Measurements from ENCODE around the gene ACSBG1. TPM values are rescaled to one million over a fixed set of nuclear protein-coding genes. Genes with fewer than 3 reads are reported as not detected.

The ACSBG1 gene
- total and polyA plus RNA-seq, 2 of the 8 experiments (the other 6 are each of a cell fraction or from before 2014, with no cell fraction given), result 5.4 to 7.1 TPM

- Histone ChIP-seq H3K4ac (replicated peaks; ENCODE audit: insufficient read length, low read depth, low read length) (no peak overlapping the region), H3K56ac (replicated peaks; ENCODE audit: insufficient read length, low read depth, low read length) (no peak overlapping the region), H4K5ac (ENCODE audit: insufficient read length, low read depth, low read length) (no peak overlapping the region), H2BK5ac (ENCODE audit: low read depth, low read length) (no peak overlapping the region), H4K8ac (ENCODE audit: extremely low read depth, insufficient read depth, low read length) (peak overlapping the region; percentile 19; the same call in 1 of the 2 replicates), H3K79me1 (ENCODE audit: low read depth, low read length) (no peaks in the 10 kb centered on the region), H3K4me3 (ENCODE audit: extremely low read depth in 1 of 4, insufficient read depth in 2 of 4, low read depth in 3 of 4, low read length in 4 of 4) (no peak overlapping the region), H3K79me2 (ENCODE audit: control insufficient read depth in 1 of 2, insufficient read depth in 2 of 2, low read length in 2 of 2) (no peaks in the 10 kb centered on the region), H3K4me1 (replicated peaks in 1 of 4; ENCODE audit: control insufficient read depth in 3 of 4, insufficient read depth in 4 of 4, low read length in 3 of 4) (no peaks in the 10 kb centered on the region), H2BK15ac (ENCODE audit: low read length) (no peak overlapping the region), H3K9ac (replicated peaks in 1 of 4; ENCODE audit: extremely low read depth in 1 of 4, low read depth in 3 of 4, low read length in 3 of 4) (no peak overlapping the region), H3K27ac (ENCODE audit: low read depth, low read length) (no peak overlapping the region), H3K9me3 (ENCODE audit: insufficient read depth in 2 of 2, low read depth in 1 of 2, low read length in 1 of 2) (no peaks in the 10 kb centered on the region), H2BK120ac (replicated peaks; ENCODE audit: low read depth, low read length) (no peak overlapping the region), H3K23me2 (ENCODE audit: low read depth, low read length) (no peaks in the 10 kb centered on the region), H3K23ac (ENCODE audit: insufficient read length) (no peak overlapping the region), H3K27me3 (replicated peaks in 1 of 4; ENCODE audit: control insufficient read depth in 3 of 4, extremely low read depth in 1 of 4, insufficient read depth in 3 of 4, low read length in 3 of 4) (no peaks in the 10 kb centered on the region), H3K18ac (ENCODE audit: extremely low read depth, low read length) (no peak overlapping the region), H4K20me1 (replicated peaks in 1 of 2; ENCODE audit: control insufficient read depth in 1 of 2, insufficient read depth in 2 of 2, low read length in 2 of 2) (no peaks in the 10 kb centered on the region), H3K14ac (ENCODE audit: insufficient read length) (no peak overlapping the region), H2AK5ac (ENCODE audit: low read depth, low read length) (no peak overlapping the region), H2BK12ac (ENCODE audit: low read depth, low read length) (no peak overlapping the region), H3K36me3 (ENCODE audit: control insufficient read depth in 2 of 4, insufficient read depth in 4 of 4, low read length in 3 of 4) (no peaks in the 10 kb centered on the region), H3K4me2 (ENCODE audit: insufficient read depth in 1 of 2, low read depth in 2 of 2, low read length in 2 of 2) (no peak overlapping the region), H2BK20ac (ENCODE audit: low read length) (no peak overlapping the region), H2AFZ (ENCODE audit: low read length) (no peak overlapping the region), H4K91ac (replicated peaks; ENCODE audit: insufficient read length, low read length) (no peak overlapping the region)
- CTCF ChIA-PET (ENCODE audit: partially characterized antibody), result interaction anchor here (0.8 to 10.9 kb wide), 18 partner anchors 12 to 293 kb away, joined by 3 to 239 read pairs (median 9); partner anchors contain the start of genes ACSBG1 and CIB2
- FAIRE-seq (no peak), DNase-seq (ENCODE audit: low read depth in 1 of 2, low spot score in 2 of 2) (peak in 1 of 2 experiments; percentile 38)
- POLR2A ChIA-PET (ENCODE audit: partially characterized antibody), result no interaction called here
- TF ChIP-seq KDM1A (IDR thresholded peaks at IDR 0.05; ENCODE audit: borderline replicate concordance, low read length) (no peak), ATF2 (IDR thresholded peaks at IDR 0.05; ENCODE audit: low read length) (no peak), SAP30 (IDR thresholded peaks at IDR 0.05; ENCODE audit: insufficient read depth, insufficient replicate concordance, low read length) (no peak), SP1 (IDR thresholded peaks at IDR 0.05; ENCODE audit: low read depth, low read length) (no peak), KDM5A (IDR thresholded peaks at IDR 0.05; ENCODE audit: low read length) (no peak), JUND (IDR thresholded peaks at IDR 0.05; ENCODE audit: low read length) (no peak), SP2 (IDR thresholded peaks at IDR 0.05; ENCODE audit: low read length) (no peak)
- WGBS, 2 experiments (ENCODE audit: extremely low coverage in 1 of 2, insufficient coverage in 1 of 2, insufficient read length in 1 of 2, insufficient replicate concordance in 2 of 2, low coverage in 1 of 2, low lambda C conversion rate in 2 of 2, missing lambda C conversion rate in 1 of 2), result 84% methylated on average over 14 of the region's 15 CpGs; no CpG with 5 or more reads in 1 of the 2 experiments
Measured at GRCh38 chr15:78193731-78194567, 40.4 kb downstream of the ACSBG1 start.

Data from H1 (cell line).